Lower lobe of right lung (tissue), 2 donors: ENCODE data around the gene NCK2. TPM values are rescaled to one million over a fixed set of nuclear protein-coding genes. Genes with fewer than 3 reads are reported as not detected.

Experiments
- ATAC-seq, 2 donors: fragments of 200-7000 bp; cut with Tn5 transposase; one replicate each; pipeline ENCODE4 v1.9.1; 2020 to 2022; ENCODE audit warnings: mild to moderate bottlenecking in 2 of 2, moderate library complexity in 2 of 2
- DNase-seq: peaks from one replicate; pipeline ENCODE4 v3.0.0-alpha.2; 2020
- H3K27ac ChIP-seq: fragments of 200-600 bp; one replicate; pipeline ENCODE4 v1.8.0; 2022
- H3K27me3 ChIP-seq: fragments of 200-600 bp; one replicate; pipeline ENCODE4 v1.8.0; 2022; ENCODE audit warnings: low read depth
- H3K36me3 ChIP-seq: fragments of 200-600 bp; one replicate; pipeline ENCODE4 v1.8.0; 2022; ENCODE audit warnings: mild to moderate bottlenecking
- H3K4me1 ChIP-seq: fragments of 200-600 bp; one replicate; pipeline ENCODE4 v1.8.0; 2022
- H3K4me3 ChIP-seq: fragments of 200-600 bp; one replicate; pipeline ENCODE4 v1.8.0; 2022; ENCODE audit warnings: mild to moderate bottlenecking
- H3K9me3 ChIP-seq: fragments of 200-600 bp; one replicate; pipeline ENCODE4 v1.8.0; 2022
- CTCF ChIP-seq: fragments of 200-600 bp; IDR thresholded peaks from one replicate; pipeline ENCODE4 v1.8.0; 2022; ENCODE audit warnings: antibody characterized with exemption, mild to moderate bottlenecking
- intact Hi-C: fragments of 100-400 bp; cut with DNase I; formaldehyde crosslinking; loops from one replicate; pipeline ENCODE4 v1.11.0; 2022
- total RNA-seq: library from RNA; stranded (reverse); fragmentation: NEBNext Ultra II Directional; extraction: Animal tissue kit (Norgen Biotek cat#: 25700); gene quantifications from one replicate; pipeline ENCODE4 v1.2.1, GENCODE V29; 2021
- donor health status: DM: no; HTN: yes; CAD: no; lungs with severe emphysema.

Gene NCK2
- total RNA-seq, 1 donor from 2014 or later = 36.7 TPM

GRCh38 chr2:105917688-105918087 lies 173.0 kb downstream of the NCK2 start:
- no peaks in the 10 kb centered on the region for H3K4me1 ChIP-seq
- peaks cover 10% of the 10 kb centered on the region for H3K9me3 ChIP-seq
- intact Hi-C loops = no loop called here
- no peaks in the 10 kb centered on the region for H3K36me3 ChIP-seq
- no peak overlapping the region for H3K27ac ChIP-seq
- ATAC-seq = no peak
- TF ChIP-seq CTCF = no peak
- H3K4me3 ChIP-seq = no peak overlapping the region
- DNase-seq = no peak
- no peaks in the 10 kb centered on the region for H3K27me3 ChIP-seq

DNA sequence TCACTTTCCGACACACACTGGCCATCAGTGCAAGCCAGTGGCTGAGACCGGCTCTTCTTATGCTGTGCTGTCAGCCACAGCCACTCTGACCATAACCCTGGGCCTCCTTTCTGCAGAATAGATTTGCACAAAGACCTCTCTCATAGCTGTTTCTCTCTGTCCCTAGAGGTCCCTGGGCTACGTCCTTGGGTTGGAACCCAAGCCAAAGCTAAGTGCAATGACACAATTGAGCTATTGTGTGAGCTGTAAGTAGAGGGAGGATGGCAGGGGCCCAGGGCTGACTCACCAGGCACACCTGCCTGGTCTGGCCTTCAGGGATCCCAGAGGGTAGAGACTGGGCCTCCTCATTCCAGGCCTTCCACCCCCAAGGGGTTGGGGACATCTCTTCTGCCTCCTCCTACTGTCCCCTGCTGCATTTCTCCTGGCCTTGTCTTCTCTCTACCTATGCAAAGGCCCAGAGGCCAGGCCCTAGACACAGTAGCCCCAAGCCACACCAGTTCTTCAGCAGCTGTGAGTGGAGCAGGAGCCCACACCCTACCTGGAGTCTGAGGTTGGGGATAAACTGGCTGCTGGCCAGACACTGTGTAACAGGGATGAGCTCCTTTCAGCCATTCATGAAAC lies 174.6 kb downstream of the NCK2 start:
- H3K36me3 ChIP-seq = no peaks in the 10 kb centered on the region
- no peak for TF ChIP-seq CTCF
- no peak overlapping the region for H3K27ac ChIP-seq
- H3K4me1 ChIP-seq = no peaks in the 10 kb centered on the region
- intact Hi-C loops = no loop called here
- ATAC-seq (no peak), DNase-seq (no peak)
- H3K9me3 ChIP-seq = peaks cover 10% of the 10 kb centered on the region
- no peak overlapping the region for H3K4me3 ChIP-seq
- no peaks in the 10 kb centered on the region for H3K27me3 ChIP-seq

- Histone ChIP-seq H3K4me3 (no peak overlapping the region), H3K27me3 (no peaks in the 10 kb centered on the region), H3K9me3 (peaks cover 6% of the 10 kb centered on the region), H3K4me1 (no peaks in the 10 kb centered on the region), H3K36me3 (no peaks in the 10 kb centered on the region), H3K27ac (no peak overlapping the region)
- DNase-seq = no peak
- peak; percentile 39 for TF ChIP-seq CTCF
- no peak for ATAC-seq
- intact Hi-C loops = no loop called here
These were observed 175.1 kb downstream of the NCK2 start for GRCh38 chr2:105919826-105920225.

- H3K27me3 ChIP-seq = no peaks in the 10 kb centered on the region
- no peak overlapping the region for H3K27ac ChIP-seq
- no peaks in the 10 kb centered on the region for H3K4me1 ChIP-seq
- TF ChIP-seq CTCF = no peak
- no peaks in the 10 kb centered on the region for H3K36me3 ChIP-seq
- intact Hi-C loops = no loop called here
- H3K9me3 ChIP-seq = no peaks in the 10 kb centered on the region
- ATAC-seq (no peak), DNase-seq (no peak)
- H3K4me3 ChIP-seq = no peak overlapping the region
These were observed 179.6 kb downstream of the NCK2 start for GRCh38 chr2:105924271-105924670.

DNA sequence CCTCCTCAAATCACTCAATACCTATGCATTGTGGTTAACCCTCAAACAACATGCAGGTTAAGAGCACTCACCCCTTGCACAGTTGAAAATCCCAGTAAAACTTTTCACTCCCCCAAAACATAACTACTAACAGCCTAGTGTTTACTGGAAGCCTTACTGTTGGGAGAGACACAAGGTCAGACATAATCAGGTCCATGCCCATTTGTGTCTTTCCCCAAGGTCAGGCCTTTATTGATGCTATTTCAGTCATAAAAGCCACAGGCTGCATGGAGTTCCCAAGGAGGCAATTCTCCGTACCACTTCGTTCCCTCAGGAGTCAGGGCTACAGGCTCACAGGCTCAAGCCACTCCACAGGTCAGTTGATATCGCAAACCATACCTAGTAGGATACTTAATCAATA lies 180.2 kb downstream of the NCK2 start:
- intact Hi-C loops = no loop called here
- DNase-seq = no peak
- no peak overlapping the region for H3K4me3 ChIP-seq
- H3K27ac ChIP-seq = no peak overlapping the region
- ATAC-seq = no peak
- no peak for TF ChIP-seq CTCF
- no peaks in the 10 kb centered on the region for H3K27me3 ChIP-seq
- no peaks in the 10 kb centered on the region for H3K36me3 ChIP-seq
- no peaks in the 10 kb centered on the region for H3K4me1 ChIP-seq
- no peaks in the 10 kb centered on the region for H3K9me3 ChIP-seq

DNA sequence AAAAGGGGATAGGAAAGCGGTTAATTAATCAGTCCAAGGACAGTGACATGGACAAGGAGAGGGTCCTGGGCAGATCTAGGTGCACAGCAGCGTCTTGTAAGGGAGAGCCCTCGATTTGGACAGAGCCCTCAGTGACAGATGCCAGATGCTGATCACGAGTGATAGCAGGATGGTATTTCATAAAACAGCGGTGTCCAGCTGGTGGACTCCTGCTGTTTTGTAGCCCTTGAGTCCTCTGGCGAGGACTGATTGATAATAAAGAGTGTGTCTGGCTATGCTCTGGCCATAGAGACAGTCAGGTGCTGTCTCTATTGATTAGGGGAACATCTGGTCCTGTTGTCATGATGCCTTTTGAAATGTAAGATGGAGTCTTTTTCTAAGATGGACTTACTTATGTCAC lies 180.7 kb downstream of the NCK2 start:
- intact Hi-C loops = no loop called here
- DNase-seq = no peak
- Histone ChIP-seq H3K36me3 (no peaks in the 10 kb centered on the region), H3K4me1 (no peaks in the 10 kb centered on the region), H3K9me3 (no peaks in the 10 kb centered on the region), H3K27ac (no peak overlapping the region), H3K27me3 (no peaks in the 10 kb centered on the region), H3K4me3 (no peak overlapping the region)
- TF ChIP-seq CTCF = no peak
- ATAC-seq = no peak
